ENCODE data around the gene EXOSC2.

- TF ChIP-seq BHLHE40 (IDR thresholded peaks at IDR 0.05; ENCODE audit: borderline replicate concordance) (no peak), ZNF384 (IDR thresholded peaks at IDR 0.05) (no peak), FOXM1 (IDR thresholded peaks at IDR 0.05; ENCODE audit: borderline replicate concordance) (no peak), ARNT (IDR thresholded peaks at IDR 0.05) (no peak), L3MBTL2 (conservative IDR thresholded peaks at IDR 0.05) (no peak), FOXK2 (IDR thresholded peaks at IDR 0.05) (no peak), HDGF (IDR thresholded peaks at IDR 0.05; ENCODE audit: borderline replicate concordance) (no peak), TARDBP (IDR thresholded peaks at IDR 0.05) (no peak), SP1 (IDR thresholded peaks at IDR 0.05) (no peak), PKNOX1 (IDR thresholded peaks at IDR 0.05) (no peak)
Measured at GRCh38 chr9:130713286-130713960, 19.8 kb downstream of the EXOSC2 start.

Measured in HEK293T (cell line).